Panc1 (cell line): Measurements from ENCODE around the gene CCT5.

Source experiments
- TF ChIP-seq, protein P1 (sequence below): fragments of 450-650 bp; IDR thresholded peaks from 2 replicates; pipeline ENCODE4 v1.5.1; 2017; ENCODE audit warnings: mild to moderate bottlenecking
- TF ChIP-seq, protein P2 (sequence below), 2 experiments: IDR thresholded peaks; 2 replicates each; pipeline ENCODE4 v1.6.1; 2011 to 2012; ENCODE audit warnings: low read depth in 2 of 2, control low read depth in 1 of 2, low read length in 1 of 2, mild to moderate bottlenecking in 1 of 2, moderate library complexity in 1 of 2; ENCODE audit not compliant: insufficient read depth in 1 of 2

DNA sequence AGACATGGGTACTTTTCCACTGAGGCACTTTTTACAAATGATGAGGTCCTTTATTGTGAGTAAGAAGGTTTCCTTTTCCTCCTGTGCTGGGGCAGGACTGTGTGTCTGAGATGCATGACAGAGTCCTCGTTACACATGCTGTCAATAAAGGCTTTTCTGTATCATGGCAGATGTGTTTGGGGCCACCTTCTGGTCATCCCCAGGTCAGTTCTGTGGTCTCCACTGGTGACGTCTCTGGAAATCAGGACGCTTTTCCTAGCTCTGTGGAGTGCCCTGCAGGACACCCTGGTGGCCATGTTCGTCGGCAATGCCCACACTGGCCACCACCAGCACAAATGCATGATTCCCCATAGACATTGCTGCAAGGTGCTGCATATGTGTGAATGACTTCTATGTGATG lies 54.9 kb downstream of the CCT5 start:
- TF ChIP-seq, protein P1, sequence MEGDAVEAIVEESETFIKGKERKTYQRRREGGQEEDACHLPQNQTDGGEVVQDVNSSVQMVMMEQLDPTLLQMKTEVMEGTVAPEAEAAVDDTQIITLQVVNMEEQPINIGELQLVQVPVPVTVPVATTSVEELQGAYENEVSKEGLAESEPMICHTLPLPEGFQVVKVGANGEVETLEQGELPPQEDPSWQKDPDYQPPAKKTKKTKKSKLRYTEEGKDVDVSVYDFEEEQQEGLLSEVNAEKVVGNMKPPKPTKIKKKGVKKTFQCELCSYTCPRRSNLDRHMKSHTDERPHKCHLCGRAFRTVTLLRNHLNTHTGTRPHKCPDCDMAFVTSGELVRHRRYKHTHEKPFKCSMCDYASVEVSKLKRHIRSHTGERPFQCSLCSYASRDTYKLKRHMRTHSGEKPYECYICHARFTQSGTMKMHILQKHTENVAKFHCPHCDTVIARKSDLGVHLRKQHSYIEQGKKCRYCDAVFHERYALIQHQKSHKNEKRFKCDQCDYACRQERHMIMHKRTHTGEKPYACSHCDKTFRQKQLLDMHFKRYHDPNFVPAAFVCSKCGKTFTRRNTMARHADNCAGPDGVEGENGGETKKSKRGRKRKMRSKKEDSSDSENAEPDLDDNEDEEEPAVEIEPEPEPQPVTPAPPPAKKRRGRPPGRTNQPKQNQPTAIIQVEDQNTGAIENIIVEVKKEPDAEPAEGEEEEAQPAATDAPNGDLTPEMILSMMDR: peak; percentile 67; the same call in 1 of the 2 replicates
- TF ChIP-seq, protein P2, sequence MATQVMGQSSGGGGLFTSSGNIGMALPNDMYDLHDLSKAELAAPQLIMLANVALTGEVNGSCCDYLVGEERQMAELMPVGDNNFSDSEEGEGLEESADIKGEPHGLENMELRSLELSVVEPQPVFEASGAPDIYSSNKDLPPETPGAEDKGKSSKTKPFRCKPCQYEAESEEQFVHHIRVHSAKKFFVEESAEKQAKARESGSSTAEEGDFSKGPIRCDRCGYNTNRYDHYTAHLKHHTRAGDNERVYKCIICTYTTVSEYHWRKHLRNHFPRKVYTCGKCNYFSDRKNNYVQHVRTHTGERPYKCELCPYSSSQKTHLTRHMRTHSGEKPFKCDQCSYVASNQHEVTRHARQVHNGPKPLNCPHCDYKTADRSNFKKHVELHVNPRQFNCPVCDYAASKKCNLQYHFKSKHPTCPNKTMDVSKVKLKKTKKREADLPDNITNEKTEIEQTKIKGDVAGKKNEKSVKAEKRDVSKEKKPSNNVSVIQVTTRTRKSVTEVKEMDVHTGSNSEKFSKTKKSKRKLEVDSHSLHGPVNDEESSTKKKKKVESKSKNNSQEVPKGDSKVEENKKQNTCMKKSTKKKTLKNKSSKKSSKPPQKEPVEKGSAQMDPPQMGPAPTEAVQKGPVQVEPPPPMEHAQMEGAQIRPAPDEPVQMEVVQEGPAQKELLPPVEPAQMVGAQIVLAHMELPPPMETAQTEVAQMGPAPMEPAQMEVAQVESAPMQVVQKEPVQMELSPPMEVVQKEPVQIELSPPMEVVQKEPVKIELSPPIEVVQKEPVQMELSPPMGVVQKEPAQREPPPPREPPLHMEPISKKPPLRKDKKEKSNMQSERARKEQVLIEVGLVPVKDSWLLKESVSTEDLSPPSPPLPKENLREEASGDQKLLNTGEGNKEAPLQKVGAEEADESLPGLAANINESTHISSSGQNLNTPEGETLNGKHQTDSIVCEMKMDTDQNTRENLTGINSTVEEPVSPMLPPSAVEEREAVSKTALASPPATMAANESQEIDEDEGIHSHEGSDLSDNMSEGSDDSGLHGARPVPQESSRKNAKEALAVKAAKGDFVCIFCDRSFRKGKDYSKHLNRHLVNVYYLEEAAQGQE (IDR thresholded peaks at IDR 0.05; ENCODE audit: insufficient read depth in 1 of 2, low read depth in 2 of 2, low read length in 1 of 2): no peak
